SU-DHL-6 (cell line): ENCODE measurements around the gene ALPI.

Experiments
- CTCF ChIP-seq: fragments of 200-600 bp; sonication (generic); IDR thresholded peaks from one replicate; pipeline ENCODE4 v1.5.1; 2017; ENCODE audit warnings: antibody characterized with exemption, mild to moderate bottlenecking, low read length, moderate library complexity; ENCODE audit not compliant: insufficient read depth, poor library complexity, severe bottlenecking
- EZH2phosphoT487 ChIP-seq: fragments of 200-600 bp; sonication (generic), shearing (Covaris generic); conservative IDR thresholded peaks from 2 replicates; pipeline ENCODE4 v1.6.1; 2018; ENCODE audit warnings: mild to moderate bottlenecking, antibody characterized with exemption, low read length, moderate library complexity, mixed read lengths

- TF ChIP-seq CTCF = no peak
- TF ChIP-seq EZH2phosphoT487 = no peak
Measured at GRCh38 chr2:232460171-232460570, 4.2 kb downstream of the ALPI start.
